OCI-LY7 (cell line): ENCODE measurements around the gene TMEM86B. TPM values are rescaled to one million over a fixed set of nuclear protein-coding genes. Genes with fewer than 3 reads are reported as not detected.

Source experiments
- BruUV-seq: library from RNA; stranded (reverse); fragments of 400-500 nt; replicated peaks from 2 replicates; lab custom pipeline; 2021; lab: Mats Ljungman, UMichigan
- CTCF ChIA-PET: fragments of 300-600 bp; sonication (Branson Sonifier 250); formaldehyde crosslinking; loops from one replicate; lab custom pipeline; 2022; ENCODE audit warnings: antibody characterized with exemption; ENCODE audit not compliant: unreplicated experiment; lab: Charles Lee
- POLR2A ChIA-PET: fragments of 300-600 bp; sonication (Branson Sonifier 250); formaldehyde crosslinking; loops from one replicate; lab custom pipeline; 2022; ENCODE audit warnings: antibody characterized with exemption; lab: Charles Lee
- DNase-seq: peaks from one replicate; pipeline ENCODE4 v3.0.0-alpha.2; 2015; ENCODE audit warnings: low spot score
- H2AFZ ChIP-seq: fragments of 200-600 bp; sonication (generic), shearing (Covaris generic); 2 replicates; pipeline ENCODE4 v1.6.1; 2014; ENCODE audit warnings: mild to moderate bottlenecking, antibody characterized with exemption, low read length, moderate library complexity
- H3K27ac ChIP-seq: fragments of 200-600 bp; sonication (generic); 2 replicates; pipeline ENCODE4 v1.5.1; 2014; ENCODE audit warnings: mixed run types, low read depth, mild to moderate bottlenecking, moderate library complexity, low read length, inconsistent platforms; ENCODE audit not compliant: poor library complexity, severe bottlenecking
- H3K36me3 ChIP-seq: fragments of 200-600 bp; sonication (generic); 2 replicates; pipeline ENCODE4 v1.6.1; 2014; ENCODE audit warnings: mild to moderate bottlenecking, antibody characterized with exemption, low read length, moderate library complexity, mixed read lengths; ENCODE audit not compliant: insufficient read depth
- H3K4me1 ChIP-seq: fragments of 200-600 bp; sonication (generic); 2 replicates; pipeline ENCODE4 v1.5.1; 2014; ENCODE audit warnings: mild to moderate bottlenecking, low read length; ENCODE audit not compliant: insufficient read depth, poor library complexity, severe bottlenecking
- H3K4me2 ChIP-seq: fragments of 200-600 bp; sonication (generic); 2 replicates; pipeline ENCODE4 v1.6.1; 2014; ENCODE audit warnings: mild to moderate bottlenecking, low read length
- H3K4me3 ChIP-seq: fragments of 200-600 bp; sonication (generic); 2 replicates; pipeline ENCODE4 v1.5.1; 2014; ENCODE audit warnings: mild to moderate bottlenecking, low read depth, low read length; ENCODE audit not compliant: poor library complexity, severe bottlenecking
- H3K79me2 ChIP-seq: fragments of 200-600 bp; sonication (generic); 2 replicates; pipeline ENCODE4 v1.6.1; 2016; ENCODE audit warnings: low read depth, mild to moderate bottlenecking, low read length, moderate library complexity, mixed read lengths; ENCODE audit not compliant: insufficient read depth
- H3K9me2 ChIP-seq: fragments of 200-600 bp; sonication (generic); 2 replicates; pipeline ENCODE4 v1.6.1; 2016; ENCODE audit warnings: mild to moderate bottlenecking, low read length, mixed read lengths; ENCODE audit not compliant: insufficient read depth
- H3K9me3 ChIP-seq: fragments of 200-600 bp; sonication (generic); 2 replicates; pipeline ENCODE4 v1.6.1; 2014; ENCODE audit warnings: mild to moderate bottlenecking, mixed run types, low read length, mixed read lengths
- H4K20me1 ChIP-seq: fragments of 200-600 bp; sonication (generic); 2 replicates; pipeline ENCODE4 v1.6.1; 2014; ENCODE audit warnings: mild to moderate bottlenecking, antibody characterized with exemption, low read length, moderate library complexity, mixed read lengths; ENCODE audit not compliant: insufficient read depth
- CTCF ChIP-seq: fragments of 200-600 bp; sonication (generic); conservative IDR thresholded peaks from 2 replicates; pipeline ENCODE4 v1.5.1; 2014; ENCODE audit warnings: mild to moderate bottlenecking, antibody characterized with exemption, low read length, moderate library complexity, mixed read lengths
- EZH2phosphoT487 ChIP-seq: fragments of 200-600 bp; sonication (generic); IDR thresholded peaks from 2 replicates; pipeline ENCODE4 v1.6.1; 2018; ENCODE audit warnings: low read depth, borderline replicate concordance, mild to moderate bottlenecking, mixed run types, antibody characterized with exemption, low read length, moderate library complexity, mixed read lengths
- intact Hi-C: fragments of 100-400 bp; cut with micrococcal nuclease; formaldehyde crosslinking; loops from one replicate; pipeline ENCODE4 v1.10.0; 2022; ENCODE audit not compliant: unreplicated experiment
- total RNA-seq, 2 experiments: library from RNA; depleted of rRNA in 1 of 2; stranded (reverse); fragments of >200 nt in 1 of 2; shearing (Covaris generic) in 1 of 2; gene quantifications; 2 replicates each; pipeline ENCODE4 v1.2.3, GENCODE V29; 2014 to 2022

Gene TMEM86B
- total RNA-seq, 2 experiments from 2014 or later, result 8.1 to 13.8 TPM

DNA sequence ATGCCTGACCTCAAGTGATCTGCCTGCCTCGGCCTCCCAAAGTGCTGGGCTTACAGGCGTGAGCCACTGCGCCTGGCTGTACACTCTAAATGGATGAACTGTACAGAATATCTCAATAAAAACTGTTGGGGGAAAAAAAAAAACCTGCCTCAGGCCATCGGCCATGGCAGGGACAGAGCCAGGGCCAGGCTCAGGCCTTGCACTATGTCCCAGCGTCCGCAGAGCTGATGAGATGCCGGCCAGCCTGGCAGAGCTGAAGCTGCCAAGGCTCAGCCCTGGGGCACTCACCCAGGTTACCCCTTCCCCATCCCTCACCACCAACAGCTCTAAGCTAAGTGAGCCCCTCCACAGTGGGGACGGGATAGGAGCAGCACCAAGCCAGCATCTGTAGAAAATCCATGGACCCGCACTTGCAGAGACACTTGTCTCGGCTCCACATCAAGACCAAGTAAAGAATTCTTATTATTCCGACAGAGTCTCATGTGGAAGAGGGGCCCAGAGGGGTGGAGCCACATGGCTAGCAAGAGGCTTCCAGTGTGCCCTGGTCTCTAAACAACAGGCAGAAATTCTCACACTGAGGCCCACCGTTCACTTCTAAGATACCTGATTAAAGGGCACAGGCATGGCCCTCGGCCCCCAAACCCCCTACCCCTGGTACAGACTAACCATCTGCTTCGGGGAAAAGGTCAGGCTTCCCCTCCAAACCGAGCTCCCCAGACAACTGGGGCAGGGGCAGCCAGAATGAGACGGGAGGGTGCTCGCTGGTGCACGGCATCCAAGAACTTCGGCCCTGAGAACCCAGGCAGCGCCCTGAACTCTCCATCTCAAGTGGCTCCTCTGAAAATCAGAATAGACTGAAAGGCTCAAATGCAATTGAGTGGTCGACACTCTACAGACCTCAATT lies 24.4 kb upstream of the TMEM86B start:
- Histone ChIP-seq H3K4me2 (peak overlapping the region; percentile 98), H3K9me3 (no peaks in the 10 kb centered on the region), H3K4me1 (peaks cover 50% of the 10 kb centered on the region), H3K79me2 (peaks cover 92% of the 10 kb centered on the region), H3K4me3 (peak overlapping the region; percentile 78), H3K9me2 (no peaks in the 10 kb centered on the region), H3K36me3 (peaks cover 89% of the 10 kb centered on the region), H3K27ac (peak overlapping the region; percentile 97), H2AFZ (no peak overlapping the region), H4K20me1 (peaks cover 22% of the 10 kb centered on the region)
- POLR2A ChIA-PET, result interaction anchor here (0.7 kb wide), 1 partner anchor 25 kb away, joined by 3 read pairs; no protein-coding TSS in a partner anchor
- TF ChIP-seq CTCF, result no peak
- no peak for TF ChIP-seq EZH2phosphoT487
- intact Hi-C loops, result no loop called here
- BruUV-seq, result no TSS peak
- CTCF ChIA-PET, result no interaction called here
- peak; percentile 23 for DNase-seq

DNA sequence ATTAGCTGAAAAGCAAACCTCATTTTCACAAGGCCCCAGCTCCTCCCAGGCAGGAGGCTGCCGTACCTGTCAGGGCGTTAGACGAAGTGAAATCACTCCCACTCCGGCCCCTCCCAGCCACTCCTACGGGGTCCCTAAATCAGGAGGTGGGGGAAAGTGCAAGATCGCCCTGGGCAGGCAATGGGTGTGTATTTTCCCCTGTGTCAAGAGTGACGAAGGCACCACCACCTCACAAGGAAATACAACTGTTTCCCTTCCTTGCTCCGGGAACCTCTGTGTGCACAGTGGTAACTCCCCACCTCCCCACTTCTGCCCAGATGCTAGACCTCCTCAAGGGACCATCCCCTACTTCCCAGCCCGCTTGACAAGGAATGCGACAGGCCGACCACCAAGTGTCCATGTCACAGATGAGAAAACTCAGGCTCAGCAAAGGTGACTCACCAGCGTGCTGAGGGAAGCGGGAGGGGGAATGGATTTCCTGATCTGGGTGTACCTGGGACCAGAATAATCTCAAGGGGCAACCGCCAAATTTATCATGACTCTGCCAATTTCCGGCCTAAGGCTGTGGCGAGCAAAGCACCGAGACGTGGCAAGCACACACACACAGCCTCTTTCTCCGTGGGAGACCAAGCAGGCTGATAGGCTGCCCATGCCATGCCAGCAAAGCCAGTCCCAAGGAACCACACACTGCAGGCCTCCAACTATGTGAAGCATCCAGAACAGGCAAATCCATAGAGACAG lies 22.9 kb upstream of the TMEM86B start:
- TF ChIP-seq CTCF, result no peak
- TF ChIP-seq EZH2phosphoT487, result no peak
- Histone ChIP-seq H3K4me1 (peaks cover 50% of the 10 kb centered on the region), H3K4me3 (peak overlapping the region; percentile 58), H3K79me2 (peaks cover 87% of the 10 kb centered on the region), H3K9me2 (no peaks in the 10 kb centered on the region), H3K36me3 (peaks cover 89% of the 10 kb centered on the region), H3K4me2 (peak overlapping the region; percentile 98), H3K9me3 (no peaks in the 10 kb centered on the region), H4K20me1 (peaks cover 32% of the 10 kb centered on the region), H3K27ac (peak overlapping the region; percentile 97), H2AFZ (no peak overlapping the region)
- BruUV-seq, result no TSS peak
- CTCF ChIA-PET, result no interaction called here
- intact Hi-C loops, result no loop called here
- POLR2A ChIA-PET, result interaction anchor here (0.6 to 1.0 kb wide), 5 partner anchors 24 to 396 kb away, joined by 3 read pairs; no protein-coding TSS in a partner anchor
- DNase-seq, result peak; percentile 52
